ENCODE data around the gene NSMCE1. TPM values are rescaled to one million over a fixed set of nuclear protein-coding genes. Genes with fewer than 3 reads are reported as not detected.

The NSMCE1 gene
- total RNA-seq, 1 donor from 2014 or later, result 35.8 TPM

GRCh38 chr16:27225536-27226360, 42.8 kb downstream of the NSMCE1 start:
- DNase-seq (ENCODE audit: missing footprints) (no peak), ATAC-seq (no peak)
- intact Hi-C loops (cut with DNase I), result no loop called here

GRCh38 chr16:27224741-27225300, 43.8 kb downstream of the NSMCE1 start:
- intact Hi-C loops (cut with DNase I), result loop anchor here (5.0 kb wide), 1 partner anchor 232 kb away; no protein-coding TSS in a partner anchor
- no peak for DNase-seq (ENCODE audit: missing footprints)
- ATAC-seq, result no peak

GRCh38 chr16:27224271-27224737, 44.3 kb downstream of the NSMCE1 start:
- no peak for ATAC-seq
- intact Hi-C loops (cut with DNase I), result loop anchor here (5.0 kb wide), 1 partner anchor 233 kb away; no protein-coding TSS in a partner anchor

GRCh38 chr16:27223701-27224100, 44.9 kb downstream of the NSMCE1 start:
- intact Hi-C loops (cut with DNase I), result loop anchor here (2.0 to 5.0 kb wide), 2 partner anchors 21 to 234 kb away; partner anchors contain the start of gene KDM8
- DNase-seq (ENCODE audit: missing footprints), result no peak
- no peak for ATAC-seq

More at GRCh38 chr16:27224271-27224737, 44.3 kb downstream of the NSMCE1 start:
- no peak for DNase-seq (ENCODE audit: missing footprints)

GRCh38 chr16:27223226-27223610, 45.4 kb downstream of the NSMCE1 start:
- no peak for DNase-seq (ENCODE audit: missing footprints)
- no peak for ATAC-seq
- intact Hi-C loops (cut with DNase I), result loop anchor here (2.0 to 5.0 kb wide), 2 partner anchors 20 to 234 kb away; partner anchors contain the start of gene KDM8

- ATAC-seq (peak; percentile 85), DNase-seq (ENCODE audit: missing footprints) (peak; percentile 84)
- intact Hi-C loops (cut with DNase I), result loop anchor here (2.0 to 5.0 kb wide), 2 partner anchors 20 to 235 kb away; partner anchors contain the start of gene KDM8
Observed at GRCh38 chr16:27222249-27223225, 46.0 kb downstream of the NSMCE1 start.

- peak; percentile 20 for ATAC-seq
Observed at GRCh38 chr16:27221576-27222248, 46.9 kb downstream of the NSMCE1 start.

GRCh38 chr16:27220991-27221390, 47.6 kb downstream of the NSMCE1 start:
- ATAC-seq (no peak), DNase-seq (ENCODE audit: missing footprints) (no peak)
- intact Hi-C loops (cut with DNase I), result loop anchor here (5.0 kb wide), 1 partner anchor 236 kb away; no protein-coding TSS in a partner anchor

More at GRCh38 chr16:27221576-27222248, 46.9 kb downstream of the NSMCE1 start:
- DNase-seq (ENCODE audit: missing footprints), result no peak
- intact Hi-C loops (cut with DNase I), result loop anchor here (2.0 to 5.0 kb wide), 2 partner anchors 19 to 236 kb away; partner anchors contain the start of gene KDM8

GRCh38 chr16:27220527-27220926, 48.0 kb downstream of the NSMCE1 start:
- intact Hi-C loops (cut with DNase I), result loop anchor here (5.0 kb wide), 1 partner anchor 237 kb away; no protein-coding TSS in a partner anchor

GRCh38 chr16:27220120-27220519, 48.5 kb downstream of the NSMCE1 start:
- no peak for DNase-seq (ENCODE audit: missing footprints)
- no peak for ATAC-seq
- intact Hi-C loops (cut with DNase I), result loop anchor here (5.0 kb wide), 1 partner anchor 237 kb away; no protein-coding TSS in a partner anchor

More at GRCh38 chr16:27220527-27220926, 48.0 kb downstream of the NSMCE1 start:
- DNase-seq (ENCODE audit: missing footprints) (no peak), ATAC-seq (no peak)

GRCh38 chr16:27219161-27219560, 49.4 kb downstream of the NSMCE1 start:
- peak; percentile 41 for DNase-seq (ENCODE audit: missing footprints)
- intact Hi-C loops (cut with DNase I), result no loop called here

GRCh38 chr16:27218756-27219155, 49.8 kb downstream of the NSMCE1 start:
- DNase-seq (ENCODE audit: missing footprints) (no peak), ATAC-seq (no peak)
- intact Hi-C loops (cut with DNase I), result no loop called here

More at GRCh38 chr16:27219161-27219560, 49.4 kb downstream of the NSMCE1 start:
- ATAC-seq, result no peak

GRCh38 chr16:27217256-27217655, 51.3 kb downstream of the NSMCE1 start:
- DNase-seq (ENCODE audit: missing footprints), result no peak
- intact Hi-C loops (cut with DNase I), result no loop called here

GRCh38 chr16:27216297-27216885, 52.2 kb downstream of the NSMCE1 start:
- no peak for DNase-seq (ENCODE audit: missing footprints)
- intact Hi-C loops (cut with DNase I), result no loop called here
- ATAC-seq, result no peak

More at GRCh38 chr16:27217256-27217655, 51.3 kb downstream of the NSMCE1 start:
- peak; percentile 35 for ATAC-seq

GRCh38 chr16:27215660-27216059, 52.9 kb downstream of the NSMCE1 start:
- no peak for DNase-seq (ENCODE audit: missing footprints)
- no peak for ATAC-seq
- intact Hi-C loops (cut with DNase I), result no loop called here

- ATAC-seq, result no peak
- DNase-seq (ENCODE audit: missing footprints), result no peak
- intact Hi-C loops (cut with DNase I), result no loop called here
Observed at GRCh38 chr16:27214084-27214961, 54.2 kb downstream of the NSMCE1 start.

All from Right ventricle myocardium inferior (tissue), 1 donor.